ENCODE results near the gene TNFAIP8.

The TNFAIP8 gene

DNA sequence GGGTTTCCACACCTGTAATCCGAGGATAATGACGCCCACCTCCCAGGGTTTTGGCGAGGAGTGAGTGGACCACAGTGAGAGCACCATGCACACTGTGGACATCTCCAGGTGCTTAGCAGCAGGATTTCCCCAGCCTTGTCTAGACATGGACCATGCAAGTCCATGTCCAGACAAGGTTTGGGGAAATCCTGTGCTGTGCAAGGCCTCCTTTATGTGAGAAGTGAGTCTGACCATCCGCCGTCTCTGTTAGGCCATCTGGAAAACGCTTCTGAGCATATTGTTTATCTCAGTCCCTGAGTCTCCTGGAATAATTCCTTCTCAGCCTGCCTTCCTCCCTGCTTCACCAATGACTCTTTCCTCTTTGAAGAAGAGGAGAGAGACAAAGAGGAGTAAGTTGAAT, 26.2 kb upstream of the TNFAIP8 start:
- DNase-seq = no peak

DNA sequence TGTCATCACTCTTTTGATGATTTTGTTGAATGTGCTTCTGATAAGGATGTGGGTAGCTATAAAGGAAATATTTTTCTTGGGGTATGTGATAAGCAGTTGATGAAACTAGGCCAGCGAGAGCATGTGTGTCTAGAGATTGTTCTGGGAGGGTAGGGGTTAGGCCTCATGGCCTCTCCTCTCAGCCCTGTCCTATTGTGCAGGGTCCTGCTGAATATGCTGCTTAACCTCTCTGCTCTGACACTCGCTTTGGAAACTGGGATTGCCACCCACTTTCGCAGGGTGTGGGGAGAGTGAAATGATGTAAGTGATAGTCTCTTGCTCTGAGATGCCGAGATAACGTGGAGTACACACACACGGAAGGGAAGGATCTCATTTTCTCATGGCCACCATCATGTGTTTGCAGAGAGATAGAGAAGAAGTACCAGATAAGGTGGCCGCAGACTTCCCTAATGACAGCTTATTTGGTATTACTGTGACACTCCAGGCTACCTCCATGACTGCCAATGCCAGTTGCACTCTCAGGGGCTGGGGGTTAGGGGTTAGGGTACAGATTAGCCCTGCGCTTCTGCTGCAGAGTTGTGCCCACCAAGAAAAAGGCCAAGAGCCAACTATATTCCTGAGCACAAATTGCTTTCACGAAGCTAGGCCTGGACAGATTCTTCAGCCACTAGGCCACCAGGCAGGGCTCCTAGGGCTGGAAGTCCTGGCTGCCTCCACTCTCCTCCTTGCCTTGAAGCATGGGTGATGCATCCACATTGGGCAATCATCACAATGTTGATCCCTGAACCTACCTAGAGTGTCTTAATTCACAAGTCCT, 25.2 kb upstream of the TNFAIP8 start:
- no peak for DNase-seq

DNA sequence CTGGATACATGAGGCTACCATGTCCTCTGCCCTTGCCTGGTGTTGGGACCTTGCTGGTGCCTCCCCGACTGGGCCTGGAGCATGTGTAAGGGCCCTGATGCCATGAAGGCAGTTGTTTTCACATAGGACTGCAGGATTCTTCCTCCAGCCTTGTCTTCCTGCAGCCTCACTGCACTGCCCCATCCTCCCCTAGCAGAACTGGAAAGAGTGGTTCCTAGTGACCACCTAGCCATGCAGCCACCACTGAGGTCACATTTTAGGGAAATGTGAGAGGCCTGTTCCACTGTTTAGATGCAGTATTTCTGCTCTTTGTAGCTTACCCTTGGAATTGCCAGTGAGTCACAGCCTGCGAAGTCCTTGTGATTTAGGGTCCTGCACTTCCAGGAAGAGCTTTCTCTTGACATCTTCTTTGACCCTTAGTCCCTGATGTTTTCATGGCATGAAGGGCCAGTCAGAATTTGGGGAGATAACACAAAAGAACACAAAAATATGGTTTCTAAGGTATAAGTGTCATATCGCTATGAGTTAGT, 24.2 kb upstream of the TNFAIP8 start:
- no peak for DNase-seq

DNA sequence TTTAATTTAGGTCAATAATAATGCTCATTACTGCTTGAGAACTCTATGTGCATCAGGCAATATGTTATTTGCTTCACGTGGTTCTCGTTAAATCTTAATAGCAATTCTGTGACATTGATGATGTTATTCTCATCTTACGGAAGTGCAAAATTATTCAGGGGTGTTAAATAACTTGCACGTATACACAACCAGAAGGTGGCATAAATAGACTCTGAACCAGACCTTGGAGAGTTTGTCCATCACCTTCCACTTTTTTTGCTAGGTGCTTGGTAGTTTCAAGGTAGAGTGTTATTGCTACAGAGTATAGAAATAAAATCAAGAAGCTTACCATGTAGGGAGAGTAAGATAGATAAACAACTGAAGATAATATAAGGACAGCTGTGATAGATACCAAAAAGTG, 23.6 kb upstream of the TNFAIP8 start:
- DNase-seq = no peak

DNA sequence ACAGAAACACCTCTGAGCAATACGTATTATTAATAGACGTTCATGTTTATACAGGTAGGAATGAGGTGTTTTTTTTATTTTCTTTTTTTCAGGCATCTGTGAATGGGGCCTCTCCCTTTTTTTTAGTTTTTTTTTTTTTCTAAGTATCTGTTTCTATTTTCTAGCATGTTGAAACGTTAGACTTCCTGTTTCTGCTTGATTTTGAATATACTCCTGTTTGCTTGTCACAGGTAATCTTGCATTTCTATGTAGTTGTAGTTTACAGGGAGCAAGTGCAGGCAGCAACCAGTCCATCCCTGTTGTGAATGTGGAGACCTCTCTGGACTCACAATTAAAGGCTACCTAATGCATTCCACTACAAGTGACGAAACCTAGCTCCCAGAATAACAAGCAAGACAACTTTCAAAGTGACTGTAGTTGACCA, 22.8 kb upstream of the TNFAIP8 start:
- DNase-seq = no peak

DNA sequence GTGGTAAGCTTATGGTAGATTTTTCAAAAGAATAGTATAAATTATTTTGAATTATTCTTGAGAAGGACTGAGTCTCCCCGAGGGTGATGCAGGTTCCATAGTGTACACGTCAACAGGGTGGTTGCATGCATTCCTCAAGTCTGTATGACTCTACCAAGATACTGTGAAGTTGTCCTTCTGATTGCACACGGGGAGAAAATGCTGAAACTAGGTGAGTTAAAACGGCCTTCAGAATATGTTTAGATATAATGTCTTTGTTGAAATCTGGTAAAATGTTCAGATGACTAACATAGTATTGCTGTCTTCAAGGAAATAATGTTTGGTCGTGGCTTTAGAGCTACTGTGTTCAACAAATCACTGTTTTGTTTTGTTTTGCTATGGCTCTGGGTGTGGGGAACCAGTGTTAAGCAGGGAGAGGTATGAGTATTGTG, 22.4 kb upstream of the TNFAIP8 start:
- DNase-seq = no peak

DNA sequence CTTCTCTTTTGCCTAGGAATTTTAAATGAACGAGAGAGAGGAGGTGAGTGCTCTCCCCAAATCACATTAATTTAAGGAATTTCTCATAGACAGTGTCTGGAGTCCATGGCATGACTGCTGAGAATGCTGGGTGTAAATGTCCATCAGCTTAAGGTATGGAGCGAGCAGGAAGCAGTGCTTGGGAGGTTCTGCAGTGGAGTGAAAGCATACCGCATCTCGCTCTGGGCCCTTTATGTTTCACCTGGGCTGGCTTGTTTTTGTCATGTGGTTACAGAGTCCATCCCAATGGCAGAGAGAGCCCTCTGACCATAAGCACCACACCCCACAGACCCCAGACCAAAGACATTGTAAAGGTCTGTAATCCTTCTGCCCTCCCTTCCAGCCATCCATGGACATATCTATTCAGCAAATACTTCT, 20.6 kb upstream of the TNFAIP8 start:
- DNase-seq = no peak

DNA sequence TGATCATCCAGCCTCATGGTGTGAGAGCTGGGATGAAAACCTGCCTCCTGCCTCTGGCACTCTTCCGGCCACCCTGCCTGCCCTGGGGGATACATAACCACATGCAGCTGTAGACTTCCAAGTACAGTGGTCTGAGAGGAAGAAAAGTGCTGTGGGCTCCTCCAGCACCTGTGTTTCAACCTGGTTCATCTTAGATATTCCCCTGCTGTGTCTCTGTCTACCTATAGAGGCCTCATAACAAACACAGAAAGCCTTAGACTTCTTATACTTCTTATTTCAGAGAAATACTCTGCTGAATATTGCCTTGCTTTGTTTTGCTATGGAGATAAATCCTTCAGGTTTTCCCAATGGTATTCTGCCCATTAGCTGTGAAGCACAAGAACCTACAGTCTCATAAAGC, 19.6 kb upstream of the TNFAIP8 start:
- DNase-seq = no peak

DNA sequence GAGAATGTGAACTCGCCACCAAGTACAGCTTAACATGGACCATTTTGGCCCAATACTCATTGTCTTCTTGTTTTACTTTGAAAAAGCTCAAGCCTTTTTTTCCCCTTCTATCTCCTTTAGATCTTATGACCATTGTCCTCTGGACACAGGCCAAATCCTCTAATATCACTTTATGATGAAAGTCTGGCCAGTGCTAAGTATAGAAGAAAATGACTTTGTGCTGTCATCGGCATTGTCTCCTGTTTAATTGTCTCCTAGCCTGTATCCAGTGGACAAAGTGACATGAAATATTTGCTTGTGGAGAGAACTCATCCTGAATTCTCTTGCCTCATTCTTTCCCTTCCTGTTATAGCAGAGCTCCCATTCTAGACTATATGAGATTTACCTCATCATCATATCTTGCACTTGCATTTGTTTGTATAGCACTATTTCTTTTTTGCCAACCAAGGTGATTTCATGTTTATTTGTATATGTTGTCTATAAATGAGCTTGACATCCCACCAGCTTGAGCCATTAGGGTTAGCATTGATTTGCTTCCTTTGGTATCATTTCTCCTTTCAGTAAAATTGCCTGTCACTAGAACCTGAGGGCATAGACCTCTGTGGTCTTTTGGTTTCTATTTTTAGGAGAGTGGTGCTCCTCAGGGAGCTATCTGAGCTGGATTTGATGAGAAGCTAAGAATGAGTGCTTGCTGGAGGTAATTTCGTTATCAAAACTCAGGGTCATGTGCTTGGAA, 18.8 kb upstream of the TNFAIP8 start:
- no peak for DNase-seq

DNA sequence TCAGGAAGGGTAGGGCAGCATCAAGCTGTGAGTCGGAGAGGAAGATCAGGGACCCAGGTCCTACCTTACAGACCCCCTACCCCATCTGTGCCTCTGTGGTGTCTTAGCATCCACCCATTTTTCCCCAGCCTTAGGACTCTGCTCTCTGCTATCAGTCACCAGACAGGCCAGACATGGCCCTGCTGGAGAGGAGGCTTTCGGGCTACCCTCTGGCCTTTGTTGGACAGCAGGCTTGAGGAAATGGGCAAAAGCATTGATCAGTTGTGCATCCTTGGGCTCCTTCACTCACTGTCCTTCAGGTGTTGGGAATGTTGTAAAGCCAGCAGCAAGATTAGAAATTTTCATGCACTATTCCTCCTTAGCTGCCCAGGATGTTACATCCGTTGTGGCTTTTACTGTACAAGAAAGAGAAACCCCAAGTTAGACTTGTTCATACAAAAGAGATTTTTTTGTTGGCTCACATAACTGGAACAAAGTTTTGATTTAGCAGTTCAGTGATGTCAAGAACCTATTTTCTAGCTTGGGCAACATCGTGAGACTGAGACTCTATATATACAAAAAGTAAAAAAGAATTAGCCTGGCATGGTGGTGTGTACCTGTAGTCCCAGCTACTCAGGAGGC, 17.4 kb upstream of the TNFAIP8 start:
- DNase-seq = no peak

DNA sequence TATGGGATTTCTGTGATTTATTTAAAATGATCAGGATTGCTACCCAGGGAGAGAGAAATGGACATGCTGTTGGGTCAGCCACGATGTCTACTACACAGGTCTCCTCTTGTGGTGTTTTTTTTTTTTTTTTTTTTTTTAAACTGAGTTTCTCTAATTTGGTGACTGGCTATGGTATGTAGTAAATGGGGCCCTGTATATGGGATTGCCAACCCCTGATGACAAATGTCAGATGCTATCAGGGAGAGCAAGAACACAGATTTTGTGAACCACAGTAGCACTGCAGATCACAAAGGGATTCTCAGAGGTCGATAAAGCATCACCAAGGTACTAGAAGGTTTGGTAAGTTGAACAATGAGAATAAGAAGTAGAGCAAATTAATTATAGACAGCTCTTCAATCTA, 16.5 kb upstream of the TNFAIP8 start:
- no peak for DNase-seq

DNA sequence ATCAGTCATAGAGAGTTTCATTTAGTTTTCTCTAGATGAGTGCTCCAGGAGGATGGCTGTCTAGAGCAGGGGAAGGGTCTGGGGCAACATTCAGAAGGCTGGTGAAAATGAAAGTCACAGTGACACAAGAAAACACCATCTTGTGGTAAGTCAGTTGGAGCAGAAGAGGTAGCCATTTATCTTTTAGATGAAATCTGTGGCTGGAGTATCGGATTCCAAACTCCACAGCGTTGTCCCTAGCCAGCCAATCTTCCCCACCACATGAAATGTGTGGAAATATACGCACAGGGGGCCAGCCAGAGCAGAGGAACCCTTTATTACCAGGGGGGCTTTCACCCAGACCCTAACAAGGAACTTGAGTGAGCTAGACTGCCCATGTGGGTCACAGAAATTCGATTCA, 15.9 kb upstream of the TNFAIP8 start:
- no peak for DNase-seq

DNA sequence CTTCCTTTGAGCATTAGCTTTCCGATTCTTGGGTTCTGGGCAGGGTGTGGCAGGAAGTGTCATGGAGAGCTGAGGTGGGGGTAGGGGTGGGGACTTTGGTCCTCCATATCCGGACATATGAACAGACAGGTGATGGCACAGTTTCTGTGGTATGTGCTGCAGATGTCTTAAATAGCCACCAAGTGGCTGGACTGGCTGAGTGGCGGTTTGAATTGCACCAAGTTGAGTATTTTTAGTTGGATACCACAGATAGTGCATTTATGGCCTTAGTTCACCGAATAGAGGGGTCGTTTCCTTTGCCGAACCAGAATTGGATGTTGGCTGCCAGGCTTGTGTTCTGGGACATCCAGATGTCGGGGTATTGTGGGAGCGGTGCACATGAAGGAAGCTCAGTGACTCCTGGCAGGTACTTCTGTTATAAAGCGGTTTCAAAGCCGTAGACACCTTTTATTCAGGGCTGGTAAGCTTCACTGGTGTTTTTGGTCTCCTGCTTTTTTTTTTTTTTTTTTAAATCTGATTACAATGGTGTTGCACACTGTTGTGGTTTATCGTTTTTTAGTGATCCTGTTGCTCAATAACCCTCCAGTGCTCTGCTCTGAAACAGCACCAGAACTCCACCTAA, 15.1 kb upstream of the TNFAIP8 start:
- no peak for DNase-seq

DNA sequence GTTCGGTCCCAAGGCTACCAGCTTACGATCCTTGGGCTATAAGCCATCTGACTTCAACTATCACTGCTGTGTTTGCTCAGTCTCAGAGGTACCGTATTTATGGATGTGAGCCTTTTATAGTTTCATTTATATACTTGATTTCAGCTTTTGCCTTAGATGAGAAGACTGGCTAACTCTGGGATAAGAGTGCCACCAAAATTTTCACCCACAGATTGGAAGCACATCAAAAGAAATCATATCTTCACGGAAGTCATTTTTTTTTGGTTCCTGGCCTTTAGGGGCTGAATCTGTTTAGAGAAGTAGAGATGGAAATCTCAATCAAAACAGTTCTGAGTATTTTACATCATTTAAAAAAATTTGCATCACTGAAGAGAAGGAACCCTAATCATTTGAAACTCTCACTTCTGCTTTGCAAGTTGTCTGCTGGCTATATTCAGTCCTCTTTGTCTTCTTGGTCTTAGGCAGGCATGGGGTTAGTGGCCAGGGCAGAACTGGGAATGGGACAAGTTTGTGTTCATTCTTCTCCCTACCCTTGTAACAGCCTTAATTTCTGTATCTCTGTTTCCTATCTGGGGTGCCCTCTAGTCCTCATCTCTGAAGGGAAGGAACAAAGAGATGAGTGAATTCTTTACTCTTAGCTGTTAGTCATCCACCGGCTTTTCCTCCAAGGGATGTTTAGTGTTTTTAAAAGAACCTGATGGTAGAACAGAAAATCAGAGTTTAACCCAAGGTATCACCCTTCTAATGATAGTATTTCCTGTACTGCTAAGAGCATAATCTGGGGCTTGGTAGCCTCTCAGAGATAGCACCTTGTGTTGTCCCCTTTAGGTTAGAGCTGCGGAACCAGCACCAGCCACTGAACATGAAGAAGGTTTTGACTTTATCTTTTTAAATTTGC, 14.1 kb upstream of the TNFAIP8 start:
- DNase-seq = no peak

DNA sequence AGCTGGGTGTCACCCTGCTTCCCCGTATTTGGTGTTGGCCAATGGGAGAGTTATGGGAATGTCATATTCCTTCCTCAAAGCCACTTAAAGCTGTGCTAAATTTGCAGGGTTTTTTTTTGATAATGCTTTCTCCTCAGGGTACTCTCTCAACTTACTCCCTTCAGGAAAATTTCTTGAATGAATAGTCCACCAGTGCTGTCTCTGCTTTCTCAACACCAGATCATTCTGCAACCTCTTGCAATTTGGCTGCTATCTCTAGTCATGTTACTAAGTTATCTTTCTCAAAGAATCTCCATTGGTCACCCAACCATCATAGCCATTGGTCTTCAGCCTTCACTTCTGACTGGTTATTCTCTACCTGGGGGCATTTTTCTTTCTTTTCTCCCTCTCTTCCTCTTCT, 13.4 kb upstream of the TNFAIP8 start:
- DNase-seq = no peak

DNA sequence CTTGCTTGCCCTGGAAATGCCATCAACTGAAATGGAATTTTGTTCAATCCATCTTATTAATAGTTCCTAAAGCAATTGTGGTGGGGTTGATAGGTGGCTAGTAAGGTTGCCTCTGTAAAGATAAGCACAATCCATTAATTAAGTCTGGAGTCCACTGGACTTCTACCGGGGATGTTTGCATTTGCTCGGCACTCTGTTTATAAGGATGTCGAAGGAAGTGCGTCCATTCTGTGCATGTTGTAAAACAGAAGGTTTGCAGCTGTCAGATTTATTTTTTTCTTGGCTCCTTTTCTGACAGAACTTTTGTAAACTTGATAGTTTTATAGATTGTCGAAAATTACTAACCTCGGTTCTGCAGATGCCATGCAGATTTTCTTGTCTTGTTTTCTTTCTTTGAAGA, 12.8 kb upstream of the TNFAIP8 start:
- DNase-seq = no peak

DNA sequence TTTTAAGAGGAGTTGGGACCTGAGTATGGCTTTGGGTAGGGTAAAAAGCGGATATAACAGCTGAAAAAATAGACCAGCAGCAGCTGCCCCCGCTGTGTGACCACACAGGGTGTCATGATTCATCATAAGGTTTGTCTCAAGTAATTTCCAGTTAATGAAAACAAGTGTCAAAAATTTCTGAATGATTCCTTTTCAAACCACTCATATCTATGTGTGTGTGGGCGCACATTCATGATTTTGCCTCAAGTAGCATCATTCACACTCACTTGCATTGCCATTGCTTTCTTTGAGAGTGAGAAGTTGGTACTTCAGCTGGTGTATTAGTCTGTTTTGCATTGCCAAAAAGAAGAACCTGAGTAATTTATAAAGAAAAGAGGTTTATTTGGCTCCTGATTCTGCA, 12.1 kb upstream of the TNFAIP8 start:
- DNase-seq = no peak

DNA sequence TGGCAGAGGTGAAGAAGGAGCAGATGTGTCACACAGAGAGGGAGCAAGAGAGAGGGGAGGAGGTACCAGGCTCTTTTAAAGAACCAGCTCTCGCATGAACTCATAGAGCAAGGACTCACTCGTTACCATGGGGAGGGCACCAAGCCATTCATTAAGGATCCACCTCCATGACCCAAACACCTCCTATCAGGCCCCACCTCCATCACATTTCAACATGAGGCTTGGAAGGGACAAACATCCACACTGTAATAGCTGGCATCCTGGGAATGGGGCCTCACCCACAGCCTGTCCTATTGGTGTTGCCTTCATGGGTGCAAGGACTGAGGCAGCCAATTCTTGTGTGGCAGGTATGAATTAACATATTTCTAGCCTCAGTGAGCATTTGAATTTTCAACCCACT, 11.6 kb upstream of the TNFAIP8 start:
- DNase-seq = no peak

DNA sequence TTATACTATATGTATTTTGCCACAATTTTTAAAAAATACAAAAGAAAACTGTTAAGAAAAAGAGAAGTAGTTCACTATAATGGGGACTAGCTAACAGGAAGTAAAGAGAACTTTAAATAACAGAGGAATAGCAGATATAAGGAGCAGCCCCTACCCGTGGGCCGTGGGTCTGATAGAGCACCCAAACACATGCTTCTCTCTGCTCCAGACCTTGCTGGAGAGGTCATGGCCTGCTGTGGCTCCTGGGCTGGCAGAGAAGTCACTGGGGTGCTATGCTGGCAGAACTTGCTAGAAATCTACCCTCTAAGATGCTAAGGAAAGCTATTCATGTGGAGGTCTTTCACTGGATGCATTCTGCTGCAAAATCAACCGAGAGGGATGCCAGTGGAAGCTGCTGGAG, 10.0 kb upstream of the TNFAIP8 start:
- DNase-seq = no peak

DNA sequence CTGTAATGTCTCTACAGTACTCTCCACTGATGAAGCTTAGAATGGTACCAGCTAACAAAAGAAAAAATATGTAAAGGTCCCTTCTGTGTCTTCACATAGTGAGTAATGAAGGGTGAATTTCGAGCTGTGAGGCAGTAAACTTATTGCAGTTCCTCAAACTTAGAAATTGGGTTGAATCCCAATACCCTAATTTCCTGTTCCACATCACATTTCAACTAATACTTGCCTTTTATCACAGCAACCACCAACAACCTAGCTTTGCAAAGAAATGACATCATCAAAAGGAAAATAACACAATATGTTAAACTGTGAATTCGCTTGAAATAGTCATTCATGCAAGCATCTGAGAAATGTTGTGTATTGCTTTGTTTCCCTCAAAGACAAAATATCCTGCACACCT, 9.4 kb upstream of the TNFAIP8 start:
- no peak for DNase-seq

DNA sequence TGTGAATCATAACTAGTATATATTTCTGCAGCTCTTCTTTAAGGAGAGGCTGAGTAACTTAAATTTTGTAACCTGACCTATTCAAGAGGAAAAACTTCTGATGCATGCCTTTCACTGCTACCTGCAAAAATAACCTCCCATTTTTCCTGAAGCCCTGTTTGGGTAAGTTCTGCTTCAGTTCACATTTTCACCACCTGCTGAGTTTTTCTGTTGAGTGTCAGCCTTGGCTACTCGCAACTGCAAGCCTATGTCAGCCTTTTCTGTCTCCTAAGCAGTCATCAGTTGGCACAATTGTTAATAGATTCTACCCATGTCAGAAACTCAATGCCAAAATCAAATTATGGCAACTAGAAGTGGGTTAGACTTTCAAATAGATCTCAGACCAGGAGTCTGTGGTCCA, 8.2 kb upstream of the TNFAIP8 start:
- DNase-seq = no peak

DNA sequence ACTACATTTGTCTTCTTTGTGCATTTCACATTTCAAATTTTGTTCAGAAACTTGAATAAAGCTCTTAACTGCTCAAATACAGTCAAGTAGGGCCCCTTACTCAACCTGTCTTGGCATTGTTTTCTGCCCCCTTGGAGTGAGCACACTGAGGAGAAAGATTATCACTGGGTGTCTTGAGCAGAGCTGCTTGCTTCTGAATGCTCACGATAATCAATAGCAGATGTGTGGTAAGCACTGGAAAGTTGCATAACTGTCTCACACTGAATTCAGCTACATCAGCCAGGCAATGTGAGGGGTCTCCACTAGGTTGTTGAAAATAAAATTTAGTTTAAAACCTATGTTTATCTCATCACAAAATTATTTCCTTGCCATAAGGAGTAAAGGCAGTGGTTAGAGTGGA, 7.8 kb upstream of the TNFAIP8 start:
- no peak for DNase-seq
